Measurements from ENCODE around the gene SOSTDC1. TPM values are rescaled to one million over a fixed set of nuclear protein-coding genes. Genes with fewer than 3 reads are reported as not detected.

SOSTDC1 gene
- total RNA-seq, 3 donors from 2014 or later: 3.7 to 6.7 (median 5.1) TPM

GRCh38 chr7:16419859-16420258 is 45.7 kb downstream of the SOSTDC1 start:
- TF ChIP-seq CTCF (IDR thresholded peaks at IDR 0.05): no peak
- Histone ChIP-seq H3K9me3 (no peaks in the 10 kb centered on the region), H3K4me1 (ENCODE audit: low read depth) (peaks cover 13% of the 10 kb centered on the region), H3K36me3 (ENCODE audit: low read depth) (no peaks in the 10 kb centered on the region), H3K4me3 (no peak overlapping the region)
- intact Hi-C loops (cut with DNase I, micrococcal nuclease): no loop called here
- ATAC-seq (no peak), DNase-seq (no peak)

DNA sequence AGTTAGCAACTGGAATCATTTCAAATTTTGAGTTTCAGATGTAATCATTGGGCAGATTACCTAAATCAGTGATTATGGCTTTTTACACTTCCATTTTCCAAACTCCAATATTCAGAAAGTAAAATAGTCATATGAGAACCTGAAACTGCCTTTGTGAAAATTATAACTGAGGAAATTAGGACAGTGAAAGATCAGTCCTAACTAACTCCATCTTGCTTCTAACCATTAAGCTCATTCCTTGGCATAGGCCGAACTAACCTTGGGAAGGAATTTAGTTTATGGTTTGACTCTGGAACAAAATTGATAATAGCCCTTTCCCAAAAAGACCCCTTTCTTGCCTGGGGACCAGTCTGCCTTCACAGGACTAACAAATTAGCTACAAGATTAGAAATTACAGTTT is 46.4 kb downstream of the SOSTDC1 start:
- H3K4me3 ChIP-seq: no peak overlapping the region
- H3K4me1 ChIP-seq (ENCODE audit: low read depth): peaks cover 13% of the 10 kb centered on the region
- intact Hi-C loops (cut with DNase I, micrococcal nuclease): no loop called here
- no peak for TF ChIP-seq CTCF (IDR thresholded peaks at IDR 0.05)
- DNase-seq (no peak), ATAC-seq (no peak)
- H3K36me3 ChIP-seq (ENCODE audit: low read depth): no peaks in the 10 kb centered on the region
- no peaks in the 10 kb centered on the region for H3K9me3 ChIP-seq

GRCh38 chr7:16417906-16418305 is 47.6 kb downstream of the SOSTDC1 start:
- intact Hi-C loops (cut with DNase I, micrococcal nuclease): no loop called here
- ATAC-seq (no peak), DNase-seq (peak in 1 of 3 donors; percentile 40)
- no peaks in the 10 kb centered on the region for H3K9me3 ChIP-seq
- no peaks in the 10 kb centered on the region for H3K36me3 ChIP-seq (ENCODE audit: low read depth)
- peaks cover 13% of the 10 kb centered on the region for H3K4me1 ChIP-seq (ENCODE audit: low read depth)
- TF ChIP-seq CTCF (IDR thresholded peaks at IDR 0.05): no peak
- no peak overlapping the region for H3K4me3 ChIP-seq

DNA sequence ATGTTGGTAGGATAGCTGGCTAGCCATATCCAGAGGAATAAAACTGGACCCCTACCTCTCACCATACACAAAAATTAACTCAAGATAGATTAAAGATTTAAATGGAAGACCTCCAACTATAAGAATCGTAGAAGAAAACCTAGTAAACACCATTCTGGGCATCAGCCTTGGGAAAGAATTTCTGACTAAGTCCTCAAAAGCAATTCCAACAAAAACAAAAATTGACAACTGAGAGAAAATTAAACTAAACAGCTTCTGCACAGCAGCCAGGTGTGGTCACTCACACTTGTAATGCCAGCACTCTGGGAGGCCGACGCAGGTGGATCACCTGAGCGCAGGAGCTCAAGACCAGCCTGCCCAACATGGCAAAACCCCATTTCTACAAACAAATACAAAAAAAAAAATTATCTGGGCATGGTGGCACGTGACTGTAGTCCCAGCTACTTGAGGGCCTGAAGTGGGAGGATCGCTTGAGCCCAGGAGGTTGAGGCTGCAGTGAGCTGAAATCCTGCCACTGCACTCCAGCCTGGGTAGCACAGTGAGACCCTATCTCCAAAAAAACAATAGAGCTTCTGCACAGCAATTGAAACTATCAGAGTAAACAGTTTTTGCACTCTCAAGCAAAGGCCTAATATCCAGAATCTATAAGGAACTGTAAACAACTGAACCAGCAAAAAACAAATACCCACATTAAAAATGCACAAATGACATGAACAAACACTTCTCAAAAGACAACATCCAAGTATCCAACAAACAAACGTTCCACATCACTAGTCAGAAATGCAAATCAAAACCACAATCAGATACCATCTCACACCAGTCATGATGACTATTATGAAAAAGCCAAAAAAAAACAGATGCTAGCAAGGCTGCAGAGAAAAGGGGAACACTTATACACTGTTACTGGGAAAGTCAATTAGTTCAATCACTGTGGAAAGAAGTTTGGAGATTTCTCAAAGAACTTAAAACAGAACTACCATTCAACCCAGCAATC is 49.0 kb downstream of the SOSTDC1 start:
- H3K9me3 ChIP-seq: no peaks in the 10 kb centered on the region
- no peak for ATAC-seq
- H3K4me1 ChIP-seq (ENCODE audit: low read depth): peaks cover 4% of the 10 kb centered on the region
- DNase-seq: no peak
- TF ChIP-seq CTCF (IDR thresholded peaks at IDR 0.05): no peak
- intact Hi-C loops (cut with DNase I, micrococcal nuclease): no loop called here
- H3K36me3 ChIP-seq (ENCODE audit: low read depth): no peaks in the 10 kb centered on the region
- H3K4me3 ChIP-seq: no peak overlapping the region

DNA sequence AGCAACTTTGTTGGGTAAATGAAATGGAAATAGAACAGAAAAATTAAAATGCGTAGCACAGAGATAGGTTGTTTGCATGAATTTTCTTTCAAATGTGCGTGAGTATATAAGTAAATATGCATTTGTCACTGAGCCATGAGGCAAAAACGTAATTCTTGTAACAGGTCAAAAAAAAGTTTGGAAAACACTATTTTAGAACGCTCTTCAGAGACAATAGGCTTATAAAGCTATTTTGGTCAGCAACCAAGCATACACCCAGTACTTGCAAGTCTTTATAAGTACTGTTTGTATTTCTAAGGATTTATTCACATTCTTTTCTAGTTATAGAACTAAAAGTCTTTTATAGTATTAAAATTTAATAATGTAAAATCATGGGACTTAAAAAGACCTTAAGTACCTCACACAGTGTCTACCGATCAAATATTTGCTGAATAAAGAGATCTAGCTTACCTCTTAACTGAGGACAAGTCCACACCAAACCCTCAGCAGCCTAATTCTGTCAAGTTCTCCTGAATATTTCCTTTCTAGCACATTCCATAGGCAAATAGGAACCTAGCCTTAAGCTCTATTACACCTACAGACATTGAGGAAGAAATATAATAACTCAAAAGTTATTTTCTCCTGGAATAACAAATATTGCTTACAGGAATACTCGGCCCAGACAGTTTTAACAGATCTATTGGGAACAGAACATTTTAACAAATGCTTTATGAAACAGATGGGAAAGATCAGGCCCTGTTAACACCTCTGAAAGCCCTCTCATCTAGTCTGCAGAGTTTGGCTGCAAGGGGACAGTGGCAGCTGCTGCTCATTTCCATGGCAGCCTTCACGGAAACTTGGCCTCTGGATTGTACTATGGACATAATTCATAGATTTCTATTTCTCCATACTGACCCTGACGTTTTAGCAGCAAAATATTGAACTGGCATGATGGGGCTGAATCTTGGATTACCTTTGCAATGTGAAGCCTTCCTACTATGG is 53.0 kb downstream of the SOSTDC1 start:
- DNase-seq: no peak
- Histone ChIP-seq H3K4me3 (no peak overlapping the region), H3K9me3 (no peaks in the 10 kb centered on the region), H3K36me3 (ENCODE audit: low read depth) (no peaks in the 10 kb centered on the region), H3K4me1 (ENCODE audit: low read depth) (no peaks in the 10 kb centered on the region)
- ATAC-seq: no peak
- no peak for TF ChIP-seq CTCF (IDR thresholded peaks at IDR 0.05)
- intact Hi-C loops (cut with DNase I, micrococcal nuclease): no loop called here

Other genes with a start within 250 kb of the SOSTDC1 start
- 1 to 10 TPM; 2.8 to 7.2 (median 2.9) TPM for gene CRPPA, start 44.2 kb downstream of the SOSTDC1 start, total RNA-seq
- not detected for gene LRRC72, start 61.1 kb upstream of the SOSTDC1 start, total RNA-seq
- 10 to 100 TPM; 19.5 to 25.8 (median 22.8) TPM for gene ANKMY2, start 180.0 kb upstream of the SOSTDC1 start, total RNA-seq
- 10 to 100 TPM; 44.8 to 67.0 (median 65.3) TPM for gene BZW2, start 180.4 kb upstream of the SOSTDC1 start, total RNA-seq